ENCODE data around the gene HDX. TPM values are rescaled to one million over a fixed set of nuclear protein-coding genes. Genes with fewer than 3 reads are reported as not detected.
"Not testable (repeated sequence)": the region's sequence is repeated elsewhere in the genome, so short reads cannot be mapped to it uniquely, and the experiment has no call there.

The HDX gene
- total RNA-seq, 1 donor from 2014 or later, result 14.3 TPM

DNA sequence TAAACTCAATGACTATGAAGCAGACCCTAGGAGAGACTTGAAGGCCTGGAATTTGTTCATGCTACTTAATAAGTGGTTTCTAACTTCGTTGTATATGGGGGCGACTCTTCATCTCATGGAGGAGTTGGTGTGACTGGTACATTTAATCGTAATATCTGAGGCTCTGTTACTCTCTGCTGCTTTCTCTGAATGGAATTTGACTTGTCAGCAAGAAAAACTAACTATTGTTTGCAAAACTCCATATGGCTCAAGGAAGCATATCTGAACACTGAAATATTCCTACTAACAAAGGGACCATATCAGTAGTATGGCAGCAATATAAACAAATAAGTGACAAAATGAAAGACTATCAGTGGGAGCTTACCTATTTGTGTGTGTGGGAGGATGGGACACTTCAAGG, 182.2 kb downstream of the HDX start:
- DNase-seq, result no peak
- H3K27ac Mint-ChIP-seq (ENCODE audit: unreplicated experiment), result peak overlapping the region; percentile 6
- peaks cover 8% of the 10 kb centered on the region for H3K36me3 Mint-ChIP-seq (ENCODE audit: unreplicated experiment)
- peaks cover 3% of the 10 kb centered on the region for H3K4me1 Mint-ChIP-seq (ENCODE audit: low read depth, unreplicated experiment)
- TF ChIP-seq, protein P1, sequence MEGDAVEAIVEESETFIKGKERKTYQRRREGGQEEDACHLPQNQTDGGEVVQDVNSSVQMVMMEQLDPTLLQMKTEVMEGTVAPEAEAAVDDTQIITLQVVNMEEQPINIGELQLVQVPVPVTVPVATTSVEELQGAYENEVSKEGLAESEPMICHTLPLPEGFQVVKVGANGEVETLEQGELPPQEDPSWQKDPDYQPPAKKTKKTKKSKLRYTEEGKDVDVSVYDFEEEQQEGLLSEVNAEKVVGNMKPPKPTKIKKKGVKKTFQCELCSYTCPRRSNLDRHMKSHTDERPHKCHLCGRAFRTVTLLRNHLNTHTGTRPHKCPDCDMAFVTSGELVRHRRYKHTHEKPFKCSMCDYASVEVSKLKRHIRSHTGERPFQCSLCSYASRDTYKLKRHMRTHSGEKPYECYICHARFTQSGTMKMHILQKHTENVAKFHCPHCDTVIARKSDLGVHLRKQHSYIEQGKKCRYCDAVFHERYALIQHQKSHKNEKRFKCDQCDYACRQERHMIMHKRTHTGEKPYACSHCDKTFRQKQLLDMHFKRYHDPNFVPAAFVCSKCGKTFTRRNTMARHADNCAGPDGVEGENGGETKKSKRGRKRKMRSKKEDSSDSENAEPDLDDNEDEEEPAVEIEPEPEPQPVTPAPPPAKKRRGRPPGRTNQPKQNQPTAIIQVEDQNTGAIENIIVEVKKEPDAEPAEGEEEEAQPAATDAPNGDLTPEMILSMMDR (IDR thresholded peaks at IDR 0.05; ENCODE audit: partially characterized antibody, unreplicated experiment), result no peak
- H3K4me3 Mint-ChIP-seq (ENCODE audit: unreplicated experiment), result no peak overlapping the region
- H3K9me3 Mint-ChIP-seq (ENCODE audit: unreplicated experiment), result no peaks in the 10 kb centered on the region
- peaks cover 2% of the 10 kb centered on the region for H3K27me3 Mint-ChIP-seq (ENCODE audit: unreplicated experiment)

DNA sequence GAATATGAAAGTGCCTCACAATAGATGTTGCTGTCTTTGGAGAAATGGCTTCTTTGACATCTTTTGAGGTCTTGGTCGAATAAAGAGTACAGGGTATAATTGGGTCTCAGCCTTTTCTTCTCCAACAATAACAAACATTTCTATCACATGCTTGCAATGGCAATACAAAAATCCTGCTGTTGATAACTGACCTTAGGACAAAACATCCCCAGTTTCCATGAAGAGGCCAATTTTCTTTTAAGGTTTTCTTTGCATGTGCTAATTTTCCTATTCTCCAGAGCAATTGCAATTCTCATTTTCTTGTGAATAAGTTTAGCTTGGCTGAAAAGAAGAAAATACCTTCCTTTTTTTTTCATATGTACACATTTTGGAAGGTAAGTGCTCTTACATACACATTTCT, 183.6 kb downstream of the HDX start:
- Mint-ChIP-seq H3K4me1 (ENCODE audit: low read depth, unreplicated experiment) (peaks cover 3% of the 10 kb centered on the region), H3K27ac (ENCODE audit: unreplicated experiment) (no peak overlapping the region), H3K4me3 (ENCODE audit: unreplicated experiment) (no peak overlapping the region), H3K36me3 (ENCODE audit: unreplicated experiment) (peaks cover 12% of the 10 kb centered on the region), H3K27me3 (ENCODE audit: unreplicated experiment) (peaks cover 2% of the 10 kb centered on the region), H3K9me3 (ENCODE audit: unreplicated experiment) (no peaks in the 10 kb centered on the region)
- TF ChIP-seq, protein P1 (IDR thresholded peaks at IDR 0.05; ENCODE audit: partially characterized antibody, unreplicated experiment), result no peak
- DNase-seq, result no peak

DNA sequence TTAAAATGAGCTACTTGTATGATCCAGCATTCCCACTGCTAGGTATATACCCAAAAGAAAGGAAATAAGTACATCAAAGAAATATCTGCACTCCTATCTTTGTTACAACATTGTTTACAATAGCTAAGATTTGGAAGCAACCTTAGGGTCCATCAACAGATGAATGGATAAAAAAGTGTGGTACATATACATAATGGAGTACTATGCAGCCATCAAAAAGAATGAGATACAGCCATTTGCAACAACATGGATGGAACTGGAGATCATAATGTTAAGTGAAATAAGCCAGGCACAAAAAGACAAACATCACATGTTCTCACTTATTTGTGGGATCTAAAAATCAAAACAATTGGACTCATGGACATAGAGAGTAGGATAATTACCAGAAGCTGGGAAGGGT, 186.3 kb downstream of the HDX start:
- peaks cover 12% of the 10 kb centered on the region for H3K36me3 Mint-ChIP-seq (ENCODE audit: unreplicated experiment)
- not testable (repeated sequence) for DNase-seq; H3K27ac Mint-ChIP-seq (ENCODE audit: unreplicated experiment); H3K27me3 Mint-ChIP-seq (ENCODE audit: unreplicated experiment); H3K9me3 Mint-ChIP-seq (ENCODE audit: unreplicated experiment); H3K4me3 Mint-ChIP-seq (ENCODE audit: unreplicated experiment); H3K4me1 Mint-ChIP-seq (ENCODE audit: low read depth, unreplicated experiment)

All from glutamatergic neuron (in vitro differentiated cells).